KMS-11 (cell line): ENCODE data around the gene FADS3.

Experiments
- H2AFZ ChIP-seq: fragments of 200-600 bp; sonication (generic); 2 replicates; pipeline ENCODE4 v1.6.1; 2016; ENCODE audit warnings: antibody characterized with exemption, mixed run types, low read depth
- H3K27ac ChIP-seq: fragments of 200-600 bp; sonication (generic); 2 replicates; pipeline ENCODE4 v1.6.1; 2016; ENCODE audit warnings: mild to moderate bottlenecking, mixed run types
- H3K27me3 ChIP-seq: fragments of 200-600 bp; sonication (generic); 2 replicates; pipeline ENCODE4 v1.6.1; 2017; ENCODE audit warnings: mild to moderate bottlenecking, low read depth, mixed run types, moderate library complexity; ENCODE audit not compliant: insufficient read depth
- H3K36me3 ChIP-seq: fragments of 200-600 bp; sonication (generic); 2 replicates; pipeline ENCODE4 v1.6.1; 2017; ENCODE audit warnings: mild to moderate bottlenecking, mixed run types; ENCODE audit not compliant: insufficient read depth
- H3K4me1 ChIP-seq: fragments of 200-600 bp; sonication (generic); 2 replicates; pipeline ENCODE4 v1.6.1; 2016; ENCODE audit warnings: mild to moderate bottlenecking, low read depth, mixed run types; ENCODE audit not compliant: poor library complexity, severe bottlenecking
- H3K4me2 ChIP-seq: fragments of 200-600 bp; sonication (generic); 2 replicates; pipeline ENCODE4 v1.7.0; 2016; ENCODE audit warnings: mild to moderate bottlenecking, mixed run types
- H3K4me3 ChIP-seq: fragments of 200-600 bp; sonication (generic); IDR thresholded peaks from 2 replicates; pipeline ENCODE4 v1.6.1; 2017; ENCODE audit warnings: low read depth, low read length, mixed read lengths; ENCODE audit not compliant: insufficient read depth
- H3K79me2 ChIP-seq: fragments of 200-600 bp; sonication (generic); 2 replicates; pipeline ENCODE4 v1.6.1; 2016; ENCODE audit warnings: low read depth, mixed run types; ENCODE audit not compliant: insufficient read depth
- H3K9ac ChIP-seq: fragments of 200-600 bp; sonication (generic); 2 replicates; pipeline ENCODE4 v1.6.1; 2016; ENCODE audit warnings: mild to moderate bottlenecking, mixed run types
- H4K20me1 ChIP-seq: fragments of 200-600 bp; sonication (generic); 2 replicates; pipeline ENCODE4 v1.6.1; 2016; ENCODE audit warnings: mild to moderate bottlenecking, mixed run types; ENCODE audit not compliant: insufficient read depth
- TF ChIP-seq, protein P1 (sequence below): fragments of 200-600 bp; sonication (generic); conservative IDR thresholded peaks from 2 replicates; pipeline ENCODE4 v1.6.1; 2017; ENCODE audit warnings: low read depth, mild to moderate bottlenecking, antibody characterized with exemption, low read length, moderate library complexity, mixed read lengths

Gene FADS3

GRCh38 chr11:61923166-61924063 is 32.1 kb upstream of the FADS3 start:
- no peaks in the 10 kb centered on the region for H4K20me1 ChIP-seq
- no peak overlapping the region for H3K4me3 ChIP-seq
- H3K27me3 ChIP-seq, result no peaks in the 10 kb centered on the region
- no peak overlapping the region for H3K27ac ChIP-seq
- TF ChIP-seq, protein P1, sequence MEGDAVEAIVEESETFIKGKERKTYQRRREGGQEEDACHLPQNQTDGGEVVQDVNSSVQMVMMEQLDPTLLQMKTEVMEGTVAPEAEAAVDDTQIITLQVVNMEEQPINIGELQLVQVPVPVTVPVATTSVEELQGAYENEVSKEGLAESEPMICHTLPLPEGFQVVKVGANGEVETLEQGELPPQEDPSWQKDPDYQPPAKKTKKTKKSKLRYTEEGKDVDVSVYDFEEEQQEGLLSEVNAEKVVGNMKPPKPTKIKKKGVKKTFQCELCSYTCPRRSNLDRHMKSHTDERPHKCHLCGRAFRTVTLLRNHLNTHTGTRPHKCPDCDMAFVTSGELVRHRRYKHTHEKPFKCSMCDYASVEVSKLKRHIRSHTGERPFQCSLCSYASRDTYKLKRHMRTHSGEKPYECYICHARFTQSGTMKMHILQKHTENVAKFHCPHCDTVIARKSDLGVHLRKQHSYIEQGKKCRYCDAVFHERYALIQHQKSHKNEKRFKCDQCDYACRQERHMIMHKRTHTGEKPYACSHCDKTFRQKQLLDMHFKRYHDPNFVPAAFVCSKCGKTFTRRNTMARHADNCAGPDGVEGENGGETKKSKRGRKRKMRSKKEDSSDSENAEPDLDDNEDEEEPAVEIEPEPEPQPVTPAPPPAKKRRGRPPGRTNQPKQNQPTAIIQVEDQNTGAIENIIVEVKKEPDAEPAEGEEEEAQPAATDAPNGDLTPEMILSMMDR, result no peak
- H2AFZ ChIP-seq, result no peak overlapping the region; the same call in 1 of the 2 replicates
- H3K79me2 ChIP-seq, result no peaks in the 10 kb centered on the region
- H3K36me3 ChIP-seq, result no peaks in the 10 kb centered on the region
- H3K4me2 ChIP-seq, result no peak overlapping the region
- H3K9ac ChIP-seq, result no peak overlapping the region
- no peaks in the 10 kb centered on the region for H3K4me1 ChIP-seq

- Histone ChIP-seq H3K27ac (no peak overlapping the region), H3K4me1 (peaks cover 5% of the 10 kb centered on the region), H3K4me2 (no peak overlapping the region), H3K9ac (no peak overlapping the region), H2AFZ (no peak overlapping the region), H4K20me1 (no peaks in the 10 kb centered on the region), H3K27me3 (no peaks in the 10 kb centered on the region), H3K36me3 (no peaks in the 10 kb centered on the region), H3K79me2 (no peaks in the 10 kb centered on the region), H3K4me3 (no peak overlapping the region)
- TF ChIP-seq, protein P1, result no peak
Measured at GRCh38 chr11:61922539-61922938, 31.2 kb upstream of the FADS3 start.

- Histone ChIP-seq H2AFZ (no peak overlapping the region), H4K20me1 (no peaks in the 10 kb centered on the region), H3K4me3 (no peak overlapping the region), H3K4me2 (no peak overlapping the region), H3K36me3 (no peaks in the 10 kb centered on the region), H3K4me1 (peaks cover 7% of the 10 kb centered on the region), H3K27me3 (no peaks in the 10 kb centered on the region), H3K27ac (no peak overlapping the region), H3K79me2 (no peaks in the 10 kb centered on the region), H3K9ac (no peak overlapping the region)
- TF ChIP-seq, protein P1, result no peak
Measured at GRCh38 chr11:61921446-61921845, 30.1 kb upstream of the FADS3 start.

- H3K9ac ChIP-seq, result no peak overlapping the region
- peaks cover 8% of the 10 kb centered on the region for H3K4me1 ChIP-seq
- TF ChIP-seq, protein P1, result no peak
- H4K20me1 ChIP-seq, result no peaks in the 10 kb centered on the region
- no peaks in the 10 kb centered on the region for H3K27me3 ChIP-seq
- H3K36me3 ChIP-seq, result no peaks in the 10 kb centered on the region
- H3K4me3 ChIP-seq, result no peak overlapping the region
- no peaks in the 10 kb centered on the region for H3K79me2 ChIP-seq
- no peak overlapping the region for H3K27ac ChIP-seq
- no peak overlapping the region for H2AFZ ChIP-seq
- no peak overlapping the region for H3K4me2 ChIP-seq
Measured at GRCh38 chr11:61919705-61920631, 28.6 kb upstream of the FADS3 start.
